Lower leg skin (tissue), 4 donors: Measurements from ENCODE around the gene SALL1. TPM values are rescaled to one million over a fixed set of nuclear protein-coding genes. Genes with fewer than 3 reads are reported as not detected.

ENCODE experiments used
- DNase-seq, 2 donors: peaks; one replicate each; pipeline ENCODE4 v3.0.0-alpha.2; 2019; ENCODE audit warnings: low spot score in 2 of 2
- H3K4me3 ChIP-seq: fragments of 200-600 bp; sonication (generic); 2 replicates; pipeline ENCODE4 v1.5.1; 2017; ENCODE audit warnings: mild to moderate bottlenecking, low read depth; ENCODE audit not compliant: poor library complexity, severe bottlenecking
- POLR2A ChIP-seq, 2 donors: fragments of 450-650 bp; IDR thresholded peaks; one replicate each; pipeline ENCODE4 v1.6.1; 2016 to 2017; ENCODE audit warnings: antibody characterized with exemption in 2 of 2, mild to moderate bottlenecking in 1 of 2, moderate library complexity in 1 of 2
- WGBS, 2 donors: methylation state at CpG; one replicate each; pipeline ENCODE4 v1.1.5; 2018; 5-methylcytosine and 5-hydroxymethylcytosine counted together
- intact Hi-C: fragments of 100-400 bp; cut with DNase I; formaldehyde crosslinking; loops from one replicate; pipeline ENCODE4 v1.15.0; 2023; ENCODE audit warnings: low total_unique reads
- total RNA-seq, 4 donors: library from RNA; depleted of rRNA; stranded (reverse); fragments of >200 nt; gene quantifications; one replicate each; pipeline ENCODE4 v1.1.0, GENCODE V29; 2016
- TF ChIP-seq, protein P1 (sequence below), 3 donors: fragments of 450-650 bp; IDR thresholded peaks; one replicate each; pipeline ENCODE4 v1.5.1; 2016; ENCODE audit warnings: antibody characterized with exemption in 3 of 3, mild to moderate bottlenecking in 3 of 3, moderate library complexity in 2 of 3

SALL1 gene
- total RNA-seq, 4 donors from 2014 or later = 0.08 to 0.29 (median 0.08) TPM; not detected in 1

DNA sequence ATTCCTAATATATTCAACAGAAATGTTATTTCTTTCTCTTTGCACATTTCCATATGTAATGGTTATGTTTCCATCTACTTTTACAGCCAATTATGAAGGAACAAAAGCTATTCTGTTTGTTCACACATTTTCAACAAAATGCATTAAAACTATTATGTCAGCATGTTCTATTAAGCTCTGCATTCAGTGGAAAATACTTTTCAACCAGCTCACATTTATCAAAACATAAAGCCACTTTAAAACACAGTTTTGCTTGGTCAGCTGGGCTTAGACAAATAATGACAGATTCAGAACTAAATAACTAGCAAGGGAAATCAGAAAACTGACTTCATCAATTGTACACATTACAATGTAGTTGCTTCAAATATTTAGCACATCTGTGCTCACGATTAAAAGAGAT, 6.9 kb downstream of the SALL1 start:
- 73 to 78% methylated on average over 1 of the region's 1 CpG for WGBS, 2 donors
- H3K4me3 ChIP-seq = no peak overlapping the region
- intact Hi-C loops = no loop called here
- DNase-seq = no peak
- TF ChIP-seq, protein P1, sequence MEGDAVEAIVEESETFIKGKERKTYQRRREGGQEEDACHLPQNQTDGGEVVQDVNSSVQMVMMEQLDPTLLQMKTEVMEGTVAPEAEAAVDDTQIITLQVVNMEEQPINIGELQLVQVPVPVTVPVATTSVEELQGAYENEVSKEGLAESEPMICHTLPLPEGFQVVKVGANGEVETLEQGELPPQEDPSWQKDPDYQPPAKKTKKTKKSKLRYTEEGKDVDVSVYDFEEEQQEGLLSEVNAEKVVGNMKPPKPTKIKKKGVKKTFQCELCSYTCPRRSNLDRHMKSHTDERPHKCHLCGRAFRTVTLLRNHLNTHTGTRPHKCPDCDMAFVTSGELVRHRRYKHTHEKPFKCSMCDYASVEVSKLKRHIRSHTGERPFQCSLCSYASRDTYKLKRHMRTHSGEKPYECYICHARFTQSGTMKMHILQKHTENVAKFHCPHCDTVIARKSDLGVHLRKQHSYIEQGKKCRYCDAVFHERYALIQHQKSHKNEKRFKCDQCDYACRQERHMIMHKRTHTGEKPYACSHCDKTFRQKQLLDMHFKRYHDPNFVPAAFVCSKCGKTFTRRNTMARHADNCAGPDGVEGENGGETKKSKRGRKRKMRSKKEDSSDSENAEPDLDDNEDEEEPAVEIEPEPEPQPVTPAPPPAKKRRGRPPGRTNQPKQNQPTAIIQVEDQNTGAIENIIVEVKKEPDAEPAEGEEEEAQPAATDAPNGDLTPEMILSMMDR (IDR thresholded peaks at IDR 0.05) = no peak
- no peak for TF ChIP-seq POLR2A (IDR thresholded peaks at IDR 0.05)

DNA sequence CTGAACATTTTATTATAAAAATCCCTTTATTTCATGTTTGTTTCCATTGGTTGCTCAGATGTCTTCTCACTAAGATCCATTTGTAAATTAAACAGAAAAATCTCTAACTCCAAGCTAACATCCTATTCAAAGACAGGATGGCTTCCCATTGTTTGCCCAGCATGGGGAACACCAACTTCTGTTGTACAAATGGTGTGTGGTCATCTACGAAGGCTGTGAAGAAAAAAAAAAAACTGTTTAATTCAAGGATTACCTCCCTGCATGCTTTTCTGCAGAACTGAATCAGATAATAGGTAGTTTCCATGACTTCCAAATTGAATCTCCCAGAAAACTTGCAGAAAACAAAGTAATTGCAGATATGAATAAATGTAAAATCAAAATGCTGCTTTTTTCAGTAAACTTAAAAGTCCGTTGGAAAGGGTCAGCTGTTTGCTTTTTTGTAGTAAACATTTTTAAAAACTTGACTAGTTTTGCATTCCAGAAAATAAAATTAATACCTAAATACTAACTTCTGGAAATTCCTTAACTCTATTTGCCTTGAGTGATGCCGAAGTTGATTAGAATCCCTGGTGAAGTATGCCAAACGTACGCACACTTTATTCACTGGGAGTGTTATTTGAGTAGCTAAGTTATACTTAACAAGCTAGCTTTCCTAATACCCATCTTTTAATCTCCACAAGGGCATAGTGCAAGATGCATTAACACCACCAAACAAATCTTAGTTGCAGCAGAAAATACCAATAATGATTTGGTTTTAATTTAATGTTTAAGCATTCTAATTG, 7.7 kb downstream of the SALL1 start:
- no peak overlapping the region for H3K4me3 ChIP-seq
- DNase-seq = no peak
- intact Hi-C loops = no loop called here
- WGBS, 2 donors = 68 to 71% methylated on average over 5 of the region's 5 CpGs
- TF ChIP-seq, protein P1 (IDR thresholded peaks at IDR 0.05) = no peak
- no peak for TF ChIP-seq POLR2A (IDR thresholded peaks at IDR 0.05)

DNA sequence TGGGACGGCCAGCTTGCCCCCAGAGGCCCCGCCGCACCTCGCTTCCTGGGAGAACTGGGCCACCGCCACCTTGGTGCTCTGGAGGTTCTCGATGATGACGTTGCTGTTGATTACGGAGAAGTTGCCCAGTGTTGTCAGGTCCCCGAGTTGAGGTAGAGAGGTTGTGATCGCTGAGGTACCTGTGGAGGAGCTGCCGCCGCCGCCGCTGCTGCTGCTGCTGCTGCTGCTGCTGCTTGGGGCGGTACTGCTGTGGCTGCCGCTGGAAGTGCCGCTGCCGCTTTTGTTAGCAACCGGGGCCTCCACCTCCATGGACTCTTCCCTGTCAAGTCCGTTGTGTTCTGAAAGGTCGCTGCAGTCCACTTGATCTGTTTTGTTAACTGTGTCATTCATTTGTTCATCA, 9.5 kb downstream of the SALL1 start:
- 92 to 94% methylated on average over 21 of the region's 21 CpGs for WGBS, 2 donors
- intact Hi-C loops = no loop called here
- no peak overlapping the region for H3K4me3 ChIP-seq
- no peak for DNase-seq
- no peak for TF ChIP-seq POLR2A (IDR thresholded peaks at IDR 0.05)
- TF ChIP-seq, protein P1 (IDR thresholded peaks at IDR 0.05) = no peak

DNA sequence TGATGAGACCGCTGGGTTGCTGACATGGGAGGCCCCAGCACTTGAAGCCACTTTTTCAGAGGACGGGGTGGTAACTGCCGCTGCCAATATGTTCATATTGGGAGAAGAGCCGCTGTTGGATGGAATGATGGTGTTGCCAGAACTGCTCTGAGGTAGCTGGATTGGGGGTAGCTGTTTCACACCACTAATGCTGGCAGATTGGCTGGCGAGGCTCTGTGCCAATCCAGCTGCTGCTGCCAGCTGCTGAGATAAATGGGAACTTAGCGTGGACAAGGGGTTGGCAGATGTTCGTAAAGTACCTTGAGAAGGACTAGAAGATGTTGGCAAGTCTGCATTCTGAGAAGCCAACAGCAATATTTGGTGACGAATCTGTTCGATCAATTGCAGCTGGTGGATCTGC, 10.0 kb downstream of the SALL1 start:
- intact Hi-C loops = no loop called here
- no peak for TF ChIP-seq POLR2A (IDR thresholded peaks at IDR 0.05)
- TF ChIP-seq, protein P1 (IDR thresholded peaks at IDR 0.05) = no peak
- DNase-seq = no peak
- 83 to 84% methylated on average over 9 of the region's 9 CpGs for WGBS, 2 donors
- no peak overlapping the region for H3K4me3 ChIP-seq

DNA sequence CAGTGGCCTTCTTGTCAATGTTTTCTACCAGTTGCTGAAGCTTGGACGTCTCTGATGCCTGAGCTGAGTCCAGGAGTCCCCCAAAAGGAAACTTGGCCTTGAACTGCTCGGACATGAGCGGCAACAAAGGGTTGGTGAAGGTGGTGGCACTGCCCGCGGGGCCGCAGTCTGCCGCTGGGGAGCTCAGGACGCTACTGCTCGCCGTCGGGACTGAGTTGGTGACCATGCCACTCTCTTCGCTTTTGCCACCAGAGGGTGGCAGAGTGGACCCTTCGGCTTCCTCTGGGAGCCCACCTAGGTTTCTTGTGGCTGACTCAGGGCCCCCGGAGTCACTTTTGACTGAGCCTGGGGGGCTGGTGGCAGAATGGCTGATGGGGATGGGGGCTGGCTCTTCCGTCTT, 11.0 kb downstream of the SALL1 start:
- intact Hi-C loops = no loop called here
- 91 to 94% methylated on average over 15 of the region's 15 CpGs for WGBS, 2 donors
- DNase-seq = no peak
- TF ChIP-seq, protein P1 (IDR thresholded peaks at IDR 0.05) = no peak
- TF ChIP-seq POLR2A (IDR thresholded peaks at IDR 0.05) = no peak
- H3K4me3 ChIP-seq = no peak overlapping the region

DNA sequence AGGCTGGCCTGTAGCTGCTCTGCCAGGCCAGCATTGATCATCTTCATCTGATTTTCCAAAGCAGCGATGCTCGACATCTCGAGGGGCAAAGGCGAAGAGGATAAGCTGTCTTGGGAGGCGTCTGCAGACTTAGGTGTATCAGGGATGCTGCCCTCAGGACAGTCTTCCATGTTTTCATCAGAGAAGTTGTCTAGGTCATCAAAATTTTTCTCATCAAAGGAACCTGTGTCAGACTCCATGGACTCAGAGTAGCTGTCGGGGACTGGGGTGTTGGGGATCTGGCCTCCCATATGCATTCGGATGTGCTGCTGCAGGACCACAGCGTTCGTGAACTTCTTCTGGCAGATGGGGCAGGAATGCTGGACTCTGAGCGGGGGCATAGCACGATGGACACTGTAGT, 11.5 kb downstream of the SALL1 start:
- 87 to 90% methylated on average over 11 of the region's 11 CpGs for WGBS, 2 donors

More for the DNA sequence above, 11.5 kb downstream of the SALL1 start:
- intact Hi-C loops = no loop called here
- TF ChIP-seq POLR2A (IDR thresholded peaks at IDR 0.05) = no peak
- TF ChIP-seq, protein P1 (IDR thresholded peaks at IDR 0.05) = no peak
- DNase-seq = no peak
- no peak overlapping the region for H3K4me3 ChIP-seq
